BLaER1 (cell line): ENCODE measurements around the gene PTPRT.
A peak's percentile ranks its signal among the peaks of the same experiment; 100 is the strongest.

ENCODE experiments used
- H3K27ac ChIP-seq: shearing (Covaris generic); formaldehyde crosslinking; 2 replicates; pipeline ENCODE4 v1.8.1; 2022
- H3K27me3 ChIP-seq: shearing (Covaris generic); formaldehyde crosslinking; 2 replicates; pipeline ENCODE4 v1.8.1; 2022
- H3K36me3 ChIP-seq: shearing (Covaris generic); formaldehyde crosslinking; 2 replicates; pipeline ENCODE4 v1.8.1; 2022
- H3K4me1 ChIP-seq: shearing (Covaris generic); formaldehyde crosslinking; 2 replicates; pipeline ENCODE4 v1.8.1; 2022
- H3K4me2 ChIP-seq: shearing (Covaris generic); formaldehyde crosslinking; 2 replicates; pipeline ENCODE4 v1.8.1; 2022
- H3K4me3 ChIP-seq: shearing (Covaris generic); formaldehyde crosslinking; 2 replicates; pipeline ENCODE4 v1.8.1; 2022
- H3K9ac ChIP-seq: shearing (Covaris generic); formaldehyde crosslinking; 2 replicates; pipeline ENCODE4 v1.8.1; 2022
- H3K9me3 ChIP-seq: shearing (Covaris generic); formaldehyde crosslinking; 2 replicates; pipeline ENCODE4 v1.8.1; 2022
- H4K20me1 ChIP-seq: shearing (Covaris generic); formaldehyde crosslinking; 2 replicates; pipeline ENCODE4 v1.8.1; 2022
- Cebpa-rat ChIP-seq: shearing (Covaris generic); IDR thresholded peaks from 2 replicates; pipeline ENCODE4 v1.8.1; 2022

PTPRT gene

DNA sequence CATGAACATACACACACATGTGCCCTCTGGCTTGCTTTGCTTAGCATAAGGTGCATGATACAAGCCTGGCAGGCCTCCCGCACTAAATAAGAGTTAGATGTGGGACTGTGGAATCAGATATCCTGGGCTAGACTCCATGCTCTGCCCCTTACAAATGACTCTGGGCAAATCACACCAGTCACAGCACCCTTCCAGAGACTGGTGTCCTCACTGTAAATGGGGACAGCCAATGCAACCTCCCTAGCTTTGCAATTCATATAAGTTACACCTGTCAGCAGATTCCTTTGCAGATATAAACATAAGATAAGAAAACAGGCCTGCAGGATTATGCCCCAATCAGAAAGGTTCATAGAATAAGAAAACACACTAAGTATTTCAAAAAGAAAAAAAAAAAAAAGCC is 174.1 kb downstream of the PTPRT start:
- H3K9me3 ChIP-seq = no peaks in the 10 kb centered on the region
- no peaks in the 10 kb centered on the region for H3K27me3 ChIP-seq
- no peak overlapping the region for H3K4me3 ChIP-seq
- TF ChIP-seq Cebpa-rat = no peak
- H3K27ac ChIP-seq = no peak overlapping the region
- H4K20me1 ChIP-seq = no peaks in the 10 kb centered on the region
- peaks cover 22% of the 10 kb centered on the region for H3K4me1 ChIP-seq
- no peak overlapping the region for H3K4me2 ChIP-seq
- no peak overlapping the region for H3K9ac ChIP-seq
- no peaks in the 10 kb centered on the region for H3K36me3 ChIP-seq

DNA sequence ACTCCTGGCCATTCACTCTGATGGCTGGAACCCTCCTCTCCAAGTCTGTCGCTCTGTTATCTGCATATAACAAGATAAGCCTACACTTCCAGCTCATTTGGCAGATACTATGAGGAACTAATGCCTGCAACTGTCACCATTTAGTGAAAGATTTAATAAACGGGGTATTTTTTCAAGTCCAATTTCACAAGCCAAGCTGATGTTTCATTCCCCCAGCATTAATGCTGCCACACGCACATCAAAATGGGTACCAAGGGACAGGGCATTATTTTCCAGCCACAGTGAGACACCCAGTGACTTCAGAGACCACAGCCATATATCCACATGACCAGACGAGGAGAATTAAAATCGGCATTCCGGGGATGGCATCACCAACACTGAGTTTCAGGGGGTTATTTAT is 175.5 kb downstream of the PTPRT start:
- H3K36me3 ChIP-seq = no peaks in the 10 kb centered on the region
- no peak overlapping the region for H3K27ac ChIP-seq
- H3K9ac ChIP-seq = no peak overlapping the region
- H3K4me2 ChIP-seq = no peak overlapping the region
- H3K9me3 ChIP-seq = no peaks in the 10 kb centered on the region
- no peak for TF ChIP-seq Cebpa-rat
- H3K4me3 ChIP-seq = no peak overlapping the region
- H3K27me3 ChIP-seq = no peaks in the 10 kb centered on the region
- peaks cover 36% of the 10 kb centered on the region for H3K4me1 ChIP-seq
- H4K20me1 ChIP-seq = no peaks in the 10 kb centered on the region

DNA sequence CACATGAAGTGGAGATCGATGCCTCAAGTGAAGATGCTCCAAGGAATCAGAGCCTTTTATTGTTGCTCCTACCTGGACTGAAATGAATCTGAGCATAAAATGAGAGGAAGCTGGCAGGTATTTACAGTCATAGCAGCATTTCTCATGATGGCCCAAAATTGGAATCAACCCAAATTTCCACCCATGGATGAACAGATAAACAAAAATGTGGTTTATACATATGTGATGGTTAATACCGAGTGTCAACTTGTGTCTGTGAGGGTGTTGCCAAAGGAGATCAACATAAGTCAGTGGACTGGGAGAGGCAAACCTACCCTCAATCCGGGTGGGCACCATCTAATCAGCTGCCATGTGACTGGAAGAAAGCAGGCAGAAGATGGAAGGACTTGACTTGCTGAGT is 178.2 kb downstream of the PTPRT start:
- Histone ChIP-seq H3K27ac (no peak overlapping the region), H3K27me3 (no peaks in the 10 kb centered on the region), H3K4me1 (peaks cover 51% of the 10 kb centered on the region), H4K20me1 (no peaks in the 10 kb centered on the region), H3K9ac (no peak overlapping the region), H3K4me2 (peak overlapping the region; percentile 28), H3K4me3 (no peak overlapping the region), H3K9me3 (no peaks in the 10 kb centered on the region), H3K36me3 (no peaks in the 10 kb centered on the region)
- no peak for TF ChIP-seq Cebpa-rat

DNA sequence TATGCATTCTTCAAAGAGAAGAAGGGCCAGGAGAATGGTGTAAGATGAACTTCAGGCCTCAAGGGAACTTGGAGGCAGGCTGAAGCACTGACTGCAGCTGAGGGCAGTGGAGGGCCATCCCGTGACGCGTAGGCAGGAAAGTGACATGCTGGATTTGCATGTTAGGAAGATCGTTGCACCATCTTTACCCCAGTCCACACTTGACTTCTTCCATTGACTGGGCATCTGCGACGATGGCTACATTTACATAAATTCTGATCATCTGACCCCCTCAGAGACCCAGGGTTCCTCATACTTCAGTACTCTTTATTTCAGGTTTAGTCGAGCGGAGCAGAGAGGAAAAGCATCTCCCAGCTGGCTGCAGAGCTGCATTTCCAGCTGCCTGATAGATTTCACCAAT is 180.2 kb downstream of the PTPRT start:
- Histone ChIP-seq H3K9me3 (no peaks in the 10 kb centered on the region), H4K20me1 (no peaks in the 10 kb centered on the region), H3K4me1 (peaks cover 54% of the 10 kb centered on the region), H3K27ac (peak overlapping the region; percentile 57), H3K27me3 (no peaks in the 10 kb centered on the region; the same call in 1 of the 2 replicates), H3K4me2 (peak overlapping the region; percentile 75), H3K36me3 (no peaks in the 10 kb centered on the region), H3K4me3 (no peak overlapping the region), H3K9ac (no peak overlapping the region)
- TF ChIP-seq Cebpa-rat = 0 out of 2 replicates have a peak, but pooled peaks have one; percentile 54

DNA sequence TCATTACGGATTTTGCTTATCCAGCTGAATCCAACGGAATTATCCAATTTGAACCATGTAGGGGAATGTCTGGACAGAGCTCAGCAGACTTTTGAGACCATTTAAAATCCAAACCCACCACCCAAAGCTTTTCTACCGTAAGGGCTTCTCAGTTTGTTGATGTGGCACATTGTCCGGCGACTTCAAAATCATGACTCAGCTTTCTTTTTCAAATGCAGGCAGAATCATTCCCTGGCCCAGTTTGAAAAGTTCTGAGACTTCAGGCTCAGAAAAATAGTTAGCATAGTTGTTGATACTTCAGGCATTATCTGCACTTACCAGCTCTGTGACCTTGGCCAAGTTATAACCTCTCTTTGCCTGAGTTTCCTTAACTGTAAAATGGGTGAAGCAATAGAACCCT is 182.2 kb downstream of the PTPRT start:
- H3K9me3 ChIP-seq = no peaks in the 10 kb centered on the region
- H3K4me3 ChIP-seq = no peak overlapping the region
- TF ChIP-seq Cebpa-rat = no peak
- H3K4me2 ChIP-seq = no peak overlapping the region
- H3K27ac ChIP-seq = no peak overlapping the region
- no peak overlapping the region for H3K9ac ChIP-seq
- H3K4me1 ChIP-seq = peaks cover 52% of the 10 kb centered on the region
- H3K36me3 ChIP-seq = no peaks in the 10 kb centered on the region
- H4K20me1 ChIP-seq = no peaks in the 10 kb centered on the region
- no peaks in the 10 kb centered on the region; the same call in 1 of the 2 replicates for H3K27me3 ChIP-seq

DNA sequence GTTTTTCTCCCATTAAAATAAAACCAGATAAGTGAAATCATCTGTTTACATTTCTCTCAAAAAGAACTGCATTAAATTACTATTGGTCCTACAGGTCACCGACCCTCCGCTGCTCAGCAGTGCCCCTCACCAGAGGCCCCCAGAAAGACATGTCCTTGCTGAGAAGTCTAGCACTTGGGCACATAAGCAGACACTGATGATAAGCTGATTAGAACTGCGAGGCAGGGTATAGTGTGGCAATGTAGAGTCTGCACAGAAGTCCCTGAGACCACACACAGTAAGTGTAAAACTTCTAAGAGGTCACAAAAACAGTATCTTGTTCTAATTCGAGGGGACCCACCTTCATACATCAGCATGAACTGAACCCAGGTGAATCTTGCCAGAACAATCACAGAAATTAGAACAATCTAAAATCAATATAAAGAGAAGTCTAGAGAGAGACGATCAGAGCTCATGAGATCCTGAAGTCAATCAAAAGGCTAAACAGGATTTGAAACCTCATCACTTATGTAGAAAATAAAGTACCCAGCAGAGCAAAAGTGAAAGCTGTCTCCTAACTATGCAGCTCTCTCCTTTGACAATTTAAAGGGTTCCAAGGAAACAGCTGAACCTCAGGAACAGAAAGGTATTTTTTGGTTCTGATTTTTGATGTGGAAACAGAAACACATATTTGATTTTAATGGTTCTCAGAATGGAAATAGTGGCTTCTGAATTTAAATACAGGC is 182.9 kb downstream of the PTPRT start:
- Histone ChIP-seq H3K4me3 (no peak overlapping the region), H3K27ac (no peak overlapping the region), H3K36me3 (no peaks in the 10 kb centered on the region), H3K27me3 (no peaks in the 10 kb centered on the region; the same call in 1 of the 2 replicates), H3K9me3 (no peaks in the 10 kb centered on the region), H4K20me1 (no peaks in the 10 kb centered on the region), H3K4me1 (peaks cover 45% of the 10 kb centered on the region), H3K9ac (no peak overlapping the region), H3K4me2 (no peak overlapping the region; the same call in 1 of the 2 replicates)
- no peak for TF ChIP-seq Cebpa-rat

DNA sequence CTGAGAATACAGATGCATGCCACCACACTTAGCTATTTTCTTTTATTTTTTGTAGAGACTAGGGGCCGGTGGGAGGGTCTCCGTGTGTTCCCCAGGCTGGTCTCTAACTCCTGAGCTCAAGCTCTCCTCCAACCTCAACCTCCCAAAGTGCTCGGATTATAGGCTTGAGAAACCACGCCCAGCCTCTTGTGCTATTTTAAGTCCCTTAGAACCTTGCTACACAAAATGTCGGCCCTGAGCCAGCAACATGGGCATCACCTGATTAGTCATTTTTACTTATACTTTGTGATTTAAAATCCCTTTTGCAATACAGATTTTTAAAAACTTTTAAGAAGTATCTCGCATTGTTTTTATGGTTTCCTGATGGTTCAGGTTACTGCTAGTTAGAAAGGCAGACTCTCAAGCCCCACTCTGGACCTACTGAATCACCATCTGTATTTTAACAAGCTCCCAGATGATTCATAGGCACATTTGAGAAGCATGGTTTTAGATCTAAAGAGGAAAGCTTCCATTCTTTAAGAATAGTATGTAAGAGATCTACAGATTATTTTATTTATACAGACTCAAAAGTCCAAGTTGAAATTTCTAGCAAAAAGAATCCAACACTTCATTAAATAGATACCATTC is 186.3 kb downstream of the PTPRT start:
- no peaks in the 10 kb centered on the region for H3K9me3 ChIP-seq
- no peak for TF ChIP-seq Cebpa-rat
- H3K27ac ChIP-seq = no peak overlapping the region
- no peaks in the 10 kb centered on the region for H3K36me3 ChIP-seq
- H3K4me1 ChIP-seq = peaks cover 11% of the 10 kb centered on the region; the same call in 1 of the 2 replicates
- H3K4me3 ChIP-seq = no peak overlapping the region
- H3K9ac ChIP-seq = no peak overlapping the region
- H4K20me1 ChIP-seq = no peaks in the 10 kb centered on the region
- H3K27me3 ChIP-seq = no peaks in the 10 kb centered on the region; the same call in 1 of the 2 replicates
- no peak overlapping the region for H3K4me2 ChIP-seq

DNA sequence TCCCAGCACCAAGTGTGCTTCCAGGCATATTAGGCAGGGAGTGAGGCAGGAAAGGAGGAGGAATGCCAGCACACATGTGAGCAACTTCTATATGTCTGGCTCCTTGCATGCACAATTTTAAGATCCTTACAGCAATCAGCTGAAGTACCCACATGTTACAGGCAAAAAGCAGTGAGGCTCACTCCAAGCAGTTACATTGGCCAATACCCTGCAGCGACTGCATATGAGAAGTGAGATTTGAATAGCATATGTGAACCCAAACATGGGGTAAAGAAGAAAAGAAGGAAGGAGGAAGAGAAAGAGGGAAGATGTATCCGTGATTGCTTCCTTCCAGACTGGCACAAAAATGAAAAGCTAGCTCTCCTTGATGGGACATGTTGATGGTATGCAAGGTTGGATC is 193.6 kb downstream of the PTPRT start:
- Histone ChIP-seq H3K9ac (no peak overlapping the region), H3K4me2 (no peak overlapping the region), H3K27ac (no peak overlapping the region), H3K27me3 (no peaks in the 10 kb centered on the region), H3K36me3 (no peaks in the 10 kb centered on the region), H3K4me1 (no peaks in the 10 kb centered on the region), H3K4me3 (no peak overlapping the region), H4K20me1 (no peaks in the 10 kb centered on the region), H3K9me3 (no peaks in the 10 kb centered on the region)
- no peak for TF ChIP-seq Cebpa-rat

DNA sequence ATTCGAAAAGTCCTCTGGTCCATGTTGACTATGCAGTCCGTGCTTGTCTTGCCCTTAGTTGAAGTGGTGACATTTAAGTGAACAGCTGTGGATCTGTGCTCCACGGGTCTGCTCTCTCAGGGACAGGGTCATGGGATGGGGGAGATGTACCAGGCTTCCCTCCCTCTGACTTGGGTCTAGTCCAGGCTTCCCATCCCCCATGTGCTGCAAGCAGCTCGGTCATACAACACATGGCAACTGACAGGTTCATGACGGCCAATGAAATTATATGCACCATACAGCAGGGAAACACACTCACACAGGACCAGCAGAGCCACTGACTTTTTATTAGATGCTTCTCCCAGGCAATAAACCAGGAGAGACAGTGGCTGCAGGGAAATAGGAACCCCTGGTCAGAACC is 201.4 kb downstream of the PTPRT start:
- no peaks in the 10 kb centered on the region for H3K27me3 ChIP-seq
- H3K27ac ChIP-seq = no peak overlapping the region
- no peaks in the 10 kb centered on the region for H3K36me3 ChIP-seq
- H3K4me3 ChIP-seq = no peak overlapping the region
- H3K4me2 ChIP-seq = no peak overlapping the region
- no peaks in the 10 kb centered on the region for H3K4me1 ChIP-seq
- H3K9ac ChIP-seq = no peak overlapping the region
- no peak for TF ChIP-seq Cebpa-rat
- H3K9me3 ChIP-seq = no peaks in the 10 kb centered on the region
- H4K20me1 ChIP-seq = no peaks in the 10 kb centered on the region

DNA sequence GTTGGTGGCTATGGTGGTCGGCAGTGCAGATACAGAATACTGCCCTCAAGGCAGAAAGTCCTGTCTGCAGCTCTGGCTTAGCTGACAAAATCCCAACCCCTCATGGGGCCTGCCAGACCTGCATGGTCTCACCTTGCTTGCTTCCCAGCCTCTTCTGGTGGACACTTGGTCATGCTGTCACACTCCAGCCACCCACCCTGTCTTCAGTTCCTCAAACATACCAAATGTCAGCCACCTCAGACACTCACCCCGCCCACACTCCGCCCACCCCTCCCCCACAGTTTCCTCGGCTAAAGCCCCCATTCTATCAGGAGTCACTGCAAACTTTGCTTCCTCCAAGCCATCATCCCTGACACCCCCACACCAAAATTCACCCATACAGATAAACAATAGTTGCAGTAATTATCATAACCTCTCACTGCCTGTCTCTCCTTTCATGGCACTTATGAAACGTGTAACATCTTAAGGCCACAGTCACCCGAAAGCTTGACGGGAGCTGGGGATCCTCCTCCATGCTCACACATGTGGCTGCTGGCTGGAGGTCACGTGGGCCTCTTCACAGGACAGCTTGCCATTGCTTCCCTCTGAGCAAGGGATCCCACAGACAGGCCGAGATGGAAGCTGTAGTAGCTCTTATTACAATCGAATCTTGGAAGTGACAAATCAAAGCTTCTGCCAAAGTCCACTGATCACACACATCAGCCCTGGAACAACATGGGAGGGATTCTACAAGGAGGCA is 202.2 kb downstream of the PTPRT start:
- H3K9ac ChIP-seq = no peak overlapping the region
- no peaks in the 10 kb centered on the region for H3K9me3 ChIP-seq
- TF ChIP-seq Cebpa-rat = no peak
- no peaks in the 10 kb centered on the region for H3K27me3 ChIP-seq
- no peaks in the 10 kb centered on the region for H3K36me3 ChIP-seq
- H3K4me3 ChIP-seq = no peak overlapping the region
- no peaks in the 10 kb centered on the region for H3K4me1 ChIP-seq
- no peak overlapping the region for H3K4me2 ChIP-seq
- no peak overlapping the region for H3K27ac ChIP-seq
- H4K20me1 ChIP-seq = no peaks in the 10 kb centered on the region
